Activated naive CD8-positive, alpha-beta T cell treated with anti-CD3 and anti-CD28 coated beads for 36 hours (primary cell): ENCODE data around the gene PIGO. TPM values are rescaled to one million over a fixed set of nuclear protein-coding genes. Genes with fewer than 3 reads are reported as not detected.

Source experiments
- total RNA-seq, 2 experiments: library from RNA; stranded (reverse); gene quantifications; one replicate each; pipeline ENCODE4 v1.2.3, GENCODE V29; 2021

Gene PIGO
- total RNA-seq, 2 experiments from 2014 or later, result 24.3 to 25.4 TPM

Other genes starting within 250 kb of the PIGO start
- under 1 TPM; 0.23 to 0.30 TPM for gene PHF24, start 138.3 kb downstream of the PIGO start, total RNA-seq
- 1 to 10 TPM; 7.6 to 8.1 TPM for gene DNAJB5, start 106.8 kb downstream of the PIGO start, total RNA-seq
- gene VCP, start 24.0 kb downstream of the PIGO start, total RNA-seq, result 100 to 1,000 TPM; 264 to 289 TPM
- 100 to 1,000 TPM in 1 of 2 experiments, 10 to 100 TPM in 1; 92.8 to 113 TPM for gene FANCG, start 16.6 kb downstream of the PIGO start, total RNA-seq
- gene STOML2, start 6.5 kb upstream of the PIGO start, total RNA-seq, result 100 to 1,000 TPM; 260 to 271 TPM
- gene ATOSB, start 19.3 kb upstream of the PIGO start, total RNA-seq, result 1 to 10 TPM; 3.8 to 4.1 TPM
- gene UNC13B, start 65.4 kb upstream of the PIGO start, total RNA-seq, result 1 to 10 TPM; 2.5 to 3.7 TPM